Choroid plexus epithelial cell (primary cell): ENCODE data around the gene SCLY.

Experiments used
- DNase-seq: peaks from one replicate; pipeline ENCODE4 v3.0.0-alpha.2; 2010; ENCODE audit warnings: low read depth
- H3K4me3 ChIP-seq: 2 replicates; pipeline ENCODE4 v1.5.1; 2011; ENCODE audit warnings: low read depth, mild to moderate bottlenecking, control low read depth, low read length, moderate library complexity
- TF ChIP-seq, protein P1 (sequence below): conservative IDR thresholded peaks from 2 replicates; pipeline ENCODE4 v1.5.1; 2011; ENCODE audit warnings: low read depth, mild to moderate bottlenecking, control low read depth, inconsistent platforms, low read length, moderate library complexity

Gene SCLY

DNA sequence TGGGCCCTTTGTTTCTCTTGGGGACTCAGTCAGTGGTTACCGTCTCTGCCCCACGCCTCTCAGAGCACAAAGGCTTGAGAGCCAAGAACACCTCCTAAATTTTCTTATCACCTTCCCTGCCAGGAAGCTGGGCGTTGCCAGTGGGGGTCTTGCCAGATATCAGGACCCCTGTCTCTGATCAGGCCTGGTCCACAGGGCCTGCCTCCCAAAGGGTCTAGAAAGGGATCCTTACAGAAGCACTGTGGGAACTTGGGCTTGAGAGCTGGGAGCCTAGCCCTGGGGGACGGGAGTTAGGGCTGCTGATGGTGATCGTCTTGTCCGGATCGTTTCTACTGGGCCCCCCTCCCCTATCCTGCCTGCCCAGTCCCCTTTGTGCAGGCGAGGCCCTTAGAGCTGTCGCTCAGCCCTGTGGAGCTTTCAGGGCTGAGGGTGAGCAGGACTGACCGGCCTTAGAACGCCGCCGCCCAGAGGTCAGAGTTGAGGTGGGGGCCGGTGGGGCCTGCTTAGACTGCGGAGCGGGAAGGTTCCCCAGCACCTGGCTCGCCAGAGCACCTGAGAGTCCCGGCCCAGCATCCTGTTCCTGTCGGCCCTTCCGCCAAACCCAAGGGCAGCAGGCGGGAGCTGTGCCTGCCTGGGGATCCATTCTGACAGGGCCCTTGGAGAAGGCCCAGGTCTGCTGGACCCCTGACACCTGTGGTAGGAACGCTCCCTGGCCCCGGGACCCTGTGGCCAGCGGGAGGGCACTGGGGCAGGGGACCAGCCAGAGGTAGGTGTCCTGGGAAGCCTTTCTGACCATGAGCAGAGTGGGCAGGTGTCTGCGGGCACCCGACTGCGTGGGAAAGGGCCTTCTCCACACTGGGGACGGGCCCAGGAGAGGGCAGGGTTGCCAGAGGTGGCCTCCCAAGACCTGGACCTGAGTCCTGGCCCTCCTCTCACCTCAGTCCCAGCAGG is 40.3 kb downstream of the SCLY start:
- DNase-seq, result no peak
- TF ChIP-seq, protein P1, sequence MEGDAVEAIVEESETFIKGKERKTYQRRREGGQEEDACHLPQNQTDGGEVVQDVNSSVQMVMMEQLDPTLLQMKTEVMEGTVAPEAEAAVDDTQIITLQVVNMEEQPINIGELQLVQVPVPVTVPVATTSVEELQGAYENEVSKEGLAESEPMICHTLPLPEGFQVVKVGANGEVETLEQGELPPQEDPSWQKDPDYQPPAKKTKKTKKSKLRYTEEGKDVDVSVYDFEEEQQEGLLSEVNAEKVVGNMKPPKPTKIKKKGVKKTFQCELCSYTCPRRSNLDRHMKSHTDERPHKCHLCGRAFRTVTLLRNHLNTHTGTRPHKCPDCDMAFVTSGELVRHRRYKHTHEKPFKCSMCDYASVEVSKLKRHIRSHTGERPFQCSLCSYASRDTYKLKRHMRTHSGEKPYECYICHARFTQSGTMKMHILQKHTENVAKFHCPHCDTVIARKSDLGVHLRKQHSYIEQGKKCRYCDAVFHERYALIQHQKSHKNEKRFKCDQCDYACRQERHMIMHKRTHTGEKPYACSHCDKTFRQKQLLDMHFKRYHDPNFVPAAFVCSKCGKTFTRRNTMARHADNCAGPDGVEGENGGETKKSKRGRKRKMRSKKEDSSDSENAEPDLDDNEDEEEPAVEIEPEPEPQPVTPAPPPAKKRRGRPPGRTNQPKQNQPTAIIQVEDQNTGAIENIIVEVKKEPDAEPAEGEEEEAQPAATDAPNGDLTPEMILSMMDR, result no peak
- no peak overlapping the region for H3K4me3 ChIP-seq

DNA sequence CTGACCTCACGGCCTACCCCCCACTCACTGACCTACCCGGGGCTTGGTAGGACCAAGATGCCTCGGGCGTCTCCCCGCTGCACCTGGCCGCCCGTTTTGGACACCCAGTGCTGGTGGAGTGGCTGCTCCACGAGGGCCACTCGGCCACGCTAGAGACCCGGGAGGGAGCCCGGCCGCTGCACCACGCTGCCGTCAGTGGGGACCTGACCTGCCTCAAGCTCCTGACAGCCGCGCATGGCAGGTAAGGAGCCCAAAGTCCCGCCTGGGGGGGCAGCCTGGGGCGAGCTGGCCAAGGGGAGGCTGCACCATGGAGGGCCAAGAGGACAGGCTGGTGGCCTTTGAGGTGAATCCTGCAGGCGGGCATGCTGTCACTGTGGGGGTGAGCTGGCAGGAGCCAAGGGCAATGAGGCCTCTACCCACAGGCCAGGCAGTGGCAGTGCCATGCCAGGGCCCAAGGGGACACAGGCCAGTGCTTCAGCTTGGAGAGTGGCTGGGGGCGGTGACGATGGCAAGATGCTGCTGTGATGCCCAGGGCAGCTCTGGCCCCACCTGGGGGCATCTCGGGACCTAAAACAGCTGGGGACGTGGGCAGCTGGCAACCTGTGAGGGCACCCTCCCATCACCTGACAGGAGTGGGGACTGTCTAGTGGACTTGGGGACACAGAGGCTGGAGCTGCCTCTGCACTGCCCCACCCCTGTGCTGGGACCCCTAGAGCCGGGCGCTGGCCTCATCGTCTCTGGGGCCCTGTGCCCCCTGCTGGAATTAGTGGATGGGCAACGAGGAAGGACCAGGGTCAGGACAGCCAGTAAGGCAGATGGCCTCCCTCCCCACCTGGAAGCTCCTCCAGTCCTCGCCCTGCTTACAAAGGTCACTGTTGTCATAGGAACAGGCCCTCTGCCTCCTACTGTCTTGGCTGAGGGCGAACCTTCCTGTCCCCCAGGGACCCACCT is 41.4 kb downstream of the SCLY start:
- no peak for DNase-seq
- TF ChIP-seq, protein P1, result no peak
- no peak overlapping the region for H3K4me3 ChIP-seq

- TF ChIP-seq, protein P1, result no peak
- no peak overlapping the region for H3K4me3 ChIP-seq
- DNase-seq, result no peak
Observed at GRCh38 chr2:238102865-238103264, 42.1 kb downstream of the SCLY start.

- no peak overlapping the region for H3K4me3 ChIP-seq
- no peak for DNase-seq
- TF ChIP-seq, protein P1, result no peak
Observed at GRCh38 chr2:238103465-238104225, 42.8 kb downstream of the SCLY start.

DNA sequence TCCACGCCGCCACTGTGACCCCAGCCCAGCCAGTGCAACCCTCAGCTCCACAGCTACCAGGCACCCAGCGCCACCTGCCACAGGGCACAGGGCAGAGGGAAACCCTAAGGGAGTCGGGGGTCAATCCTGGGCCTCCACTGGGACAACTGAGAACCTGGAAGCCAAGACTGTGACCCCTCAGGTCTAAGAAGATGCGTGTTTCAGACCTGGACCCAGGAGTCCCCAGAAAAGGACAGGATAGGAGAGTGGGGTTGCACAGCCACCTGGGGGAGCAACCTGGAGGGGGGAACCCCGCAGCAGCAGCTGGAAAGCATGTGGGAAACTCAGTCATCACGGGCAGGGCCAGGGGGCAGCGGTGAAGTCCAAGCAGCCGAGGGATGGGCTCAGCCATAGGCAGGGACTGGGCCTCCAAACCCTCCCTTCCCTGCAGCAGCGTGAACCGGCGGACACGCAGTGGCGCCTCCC is 43.5 kb downstream of the SCLY start:
- H3K4me3 ChIP-seq, result no peak overlapping the region
- TF ChIP-seq, protein P1, result no peak
- DNase-seq, result no peak

GRCh38 chr2:238104691-238105371 is 44.0 kb downstream of the SCLY start:
- TF ChIP-seq, protein P1, result no peak
- H3K4me3 ChIP-seq, result no peak overlapping the region
- DNase-seq, result no peak
